ENCODE data around the gene SLC8B1.

SLC8B1 gene

DNA sequence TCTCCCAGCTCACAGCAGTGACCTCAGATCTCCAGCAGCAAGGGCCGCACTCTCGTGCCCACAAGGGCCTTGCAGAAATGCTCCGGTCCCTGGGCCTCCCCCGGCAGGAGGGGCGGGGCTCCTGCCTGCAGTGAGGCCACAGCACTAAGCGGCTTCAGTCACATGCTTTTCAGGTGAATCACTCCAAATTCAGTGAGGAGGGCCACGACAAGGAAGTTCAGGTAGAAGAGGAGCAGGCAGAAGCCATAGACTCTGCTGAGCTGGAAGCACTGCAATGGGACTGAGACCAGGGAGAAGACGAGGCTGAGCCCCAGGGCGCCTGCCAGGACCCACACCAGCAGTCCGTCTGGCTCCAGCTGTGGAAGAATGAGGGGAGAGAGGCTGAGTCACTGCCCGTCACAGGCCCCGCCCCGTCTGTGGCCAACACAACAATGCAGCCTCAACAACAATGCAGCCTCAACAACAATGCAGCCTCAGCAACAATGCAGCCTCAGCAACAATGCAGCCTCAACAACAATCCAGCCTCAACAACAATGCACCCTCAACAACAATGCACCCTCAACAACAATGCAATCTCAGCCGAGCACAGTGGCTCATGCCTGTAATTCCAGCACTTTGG is 35.2 kb downstream of the SLC8B1 start:
- in situ Hi-C loops (cut with MboI; ENCODE audit: low pct_unique_long_range_greater_than_20kb, low sequenced_read_pairs) = no loop called here
- no peak for DNase-seq

DNA sequence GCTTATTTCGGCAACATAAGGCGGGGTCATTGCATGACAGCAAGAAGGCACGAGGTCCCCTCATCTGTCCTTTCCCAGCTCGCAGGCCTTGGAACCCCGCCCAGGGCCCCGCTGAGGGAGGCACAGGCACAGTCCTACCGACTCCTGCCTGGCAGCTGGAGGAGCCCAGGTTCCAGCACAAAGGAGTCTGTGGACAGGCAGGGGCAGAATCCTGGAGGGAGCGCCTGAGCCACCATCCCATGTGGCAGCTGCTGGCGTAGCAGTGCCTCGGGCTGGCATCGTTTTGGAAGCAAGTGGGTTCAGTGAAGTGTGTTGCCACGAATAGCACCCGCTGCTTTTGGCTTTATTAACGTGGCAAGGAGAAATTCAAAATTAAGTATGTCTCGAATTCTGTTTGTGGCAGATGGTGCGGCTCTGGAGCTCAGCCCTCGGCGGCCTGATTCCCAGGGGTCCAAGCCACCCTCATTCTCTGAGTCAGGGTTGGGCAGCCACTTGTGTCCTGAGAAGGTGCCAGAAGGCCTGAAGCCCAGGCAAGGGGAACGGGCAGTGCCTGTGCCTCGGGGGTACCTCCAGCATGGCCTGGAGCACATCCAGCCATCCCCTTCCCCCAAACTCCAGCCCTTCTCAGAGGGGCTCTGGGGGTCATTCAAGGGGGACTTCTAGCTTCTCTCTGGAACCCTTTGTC is 35.9 kb downstream of the SLC8B1 start:
- in situ Hi-C loops (cut with MboI; ENCODE audit: low pct_unique_long_range_greater_than_20kb, low sequenced_read_pairs) = no loop called here
- no peak for DNase-seq

DNA sequence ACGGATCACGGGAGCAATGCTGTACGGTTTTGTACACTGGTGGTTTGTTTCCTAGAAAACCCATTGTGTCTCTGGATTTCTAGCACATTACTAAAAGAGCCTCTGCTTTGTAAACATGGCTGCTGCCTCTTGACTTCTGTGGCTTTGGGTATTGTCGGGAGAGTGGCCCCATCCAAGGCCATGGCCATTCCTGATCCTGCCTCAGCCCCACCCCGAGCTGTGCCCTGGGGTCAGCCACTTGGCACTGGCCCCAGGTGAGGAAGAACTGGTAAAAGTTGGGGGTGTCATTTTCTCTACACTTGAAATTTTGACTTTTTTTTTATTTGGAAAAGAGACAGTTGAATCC is 36.5 kb downstream of the SLC8B1 start:
- no peak for DNase-seq
- in situ Hi-C loops (cut with MboI; ENCODE audit: low pct_unique_long_range_greater_than_20kb, low sequenced_read_pairs) = no loop called here

DNA sequence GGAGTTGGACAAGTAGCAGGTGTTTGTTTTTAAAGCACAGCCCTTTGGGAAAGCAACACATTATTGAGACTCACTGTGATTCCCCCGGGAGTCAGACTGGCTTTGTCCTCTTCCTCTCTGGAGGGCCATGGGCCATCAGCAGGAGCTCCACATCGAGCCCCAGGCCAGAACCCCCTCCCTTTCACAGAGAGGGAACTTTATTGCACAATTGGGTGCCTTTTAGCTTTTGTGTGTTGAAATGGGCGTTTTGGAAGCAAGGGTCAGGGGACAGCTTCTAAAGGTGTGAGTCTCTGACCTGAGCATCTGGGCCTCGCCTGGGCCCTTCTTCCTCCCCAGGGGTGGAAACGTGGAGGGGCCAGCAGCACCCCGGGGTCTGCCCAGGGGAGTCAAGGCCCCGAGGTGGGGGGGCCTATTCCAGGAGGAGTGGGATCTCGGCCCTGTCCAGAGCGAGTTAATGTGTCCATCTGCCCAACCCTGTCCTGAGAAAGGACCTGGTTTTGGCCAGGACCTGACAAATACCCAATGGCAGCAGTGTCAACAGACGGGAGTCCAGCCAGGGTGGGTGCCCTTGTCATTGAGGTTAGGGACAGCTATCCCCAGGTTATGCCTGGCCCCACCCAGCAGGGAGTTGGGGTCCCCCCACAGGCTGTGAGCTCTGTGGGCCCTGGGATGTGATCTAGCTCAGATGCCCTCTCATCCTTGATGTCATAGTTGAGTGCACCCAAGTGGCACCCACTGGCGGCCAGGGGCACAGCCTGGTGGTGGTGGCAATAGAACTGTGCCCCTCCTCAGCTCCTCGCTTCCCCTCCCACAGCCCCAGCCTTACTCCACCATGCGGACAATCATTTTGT is 37.1 kb downstream of the SLC8B1 start:
- in situ Hi-C loops (cut with MboI; ENCODE audit: low pct_unique_long_range_greater_than_20kb, low sequenced_read_pairs) = no loop called here
- no peak for DNase-seq

DNA sequence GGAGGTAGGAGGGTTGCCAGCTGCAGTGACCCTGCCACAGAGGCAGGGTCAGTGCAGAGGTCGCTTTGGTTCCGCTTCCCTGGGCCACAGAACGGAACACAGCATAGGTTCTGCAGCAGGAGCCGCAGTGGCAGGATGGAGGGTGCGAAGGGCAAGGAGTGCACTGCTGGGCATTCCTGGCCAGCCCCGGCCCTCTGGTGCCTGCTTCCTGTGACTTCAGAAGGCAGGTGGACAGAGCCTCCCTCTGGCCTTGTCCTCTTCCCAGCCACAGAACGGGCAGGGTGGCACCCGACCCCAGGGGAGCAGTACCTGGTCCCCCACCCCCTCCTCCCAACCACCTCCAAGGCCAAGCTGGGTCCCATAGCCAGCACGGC is 37.7 kb downstream of the SLC8B1 start:
- in situ Hi-C loops (cut with MboI; ENCODE audit: low pct_unique_long_range_greater_than_20kb, low sequenced_read_pairs) = no loop called here
- no peak for DNase-seq

DNA sequence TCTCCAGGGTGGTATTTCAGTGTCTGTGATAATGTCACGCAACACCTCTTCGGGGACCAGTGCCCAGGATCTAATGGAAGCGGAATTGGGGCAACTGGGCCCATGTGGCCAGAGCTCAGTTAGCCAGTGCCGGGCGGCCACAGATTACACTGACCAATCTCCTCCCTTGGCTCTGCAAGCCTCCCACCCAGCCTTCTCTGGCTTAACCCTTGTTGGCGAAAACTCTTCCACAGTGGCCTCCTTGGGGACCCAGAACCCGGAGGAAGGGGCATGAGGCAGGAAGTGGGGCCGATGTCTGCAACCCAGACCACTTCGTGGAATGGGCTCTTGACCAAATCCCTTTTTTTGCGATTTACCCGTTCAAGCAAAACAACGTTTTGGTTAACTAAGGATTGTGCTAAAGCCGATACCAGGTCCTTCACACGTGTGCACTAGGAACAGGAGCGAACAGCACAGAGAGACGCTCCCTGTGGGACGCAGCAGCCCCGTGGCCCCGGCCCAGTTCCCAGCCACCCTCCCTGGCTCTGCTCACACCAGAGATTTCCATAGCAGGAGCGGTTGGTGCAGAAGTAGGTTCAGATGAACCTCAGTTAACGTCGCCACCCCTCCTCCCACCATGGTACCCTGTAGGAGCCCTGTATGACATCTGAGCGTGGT is 38.2 kb downstream of the SLC8B1 start:
- in situ Hi-C loops (cut with MboI; ENCODE audit: low pct_unique_long_range_greater_than_20kb, low sequenced_read_pairs) = no loop called here

DNA sequence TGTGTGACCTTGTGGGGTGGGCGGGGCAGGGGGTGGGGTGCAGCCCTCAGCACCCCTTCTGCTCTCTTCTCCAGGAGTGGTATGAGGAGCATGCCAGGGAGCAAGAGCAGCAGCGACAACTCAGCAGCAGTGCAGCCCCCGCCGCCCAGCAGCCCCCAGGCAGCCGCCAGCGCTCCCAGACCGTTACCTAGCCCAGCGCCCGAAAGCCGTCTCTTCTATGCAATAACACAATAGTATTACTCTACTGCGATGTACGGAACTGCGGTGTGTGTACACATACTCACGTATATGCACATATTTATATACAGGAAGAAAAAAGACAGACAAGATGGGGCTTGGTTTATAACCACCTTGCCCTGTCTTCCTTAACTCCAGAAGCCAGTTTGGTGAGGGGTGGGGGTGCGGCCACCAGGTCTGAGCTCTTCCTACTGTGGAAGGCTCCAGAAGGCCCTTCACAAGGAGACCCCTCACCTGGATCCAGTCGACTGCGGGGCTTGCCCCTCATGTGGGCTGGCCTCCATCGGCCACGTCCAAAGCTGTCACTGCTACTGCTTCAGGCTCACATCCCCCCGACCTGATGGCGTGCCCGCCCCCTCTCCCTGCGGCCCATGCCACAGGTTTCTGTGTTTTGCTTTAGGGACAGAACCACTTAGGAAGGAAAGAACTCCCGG is 38.9 kb downstream of the SLC8B1 start:
- DNase-seq = no peak
- in situ Hi-C loops (cut with MboI; ENCODE audit: low pct_unique_long_range_greater_than_20kb, low sequenced_read_pairs) = no loop called here

More for the DNA sequence above, 38.2 kb downstream of the SLC8B1 start:
- DNase-seq = no peak

DNA sequence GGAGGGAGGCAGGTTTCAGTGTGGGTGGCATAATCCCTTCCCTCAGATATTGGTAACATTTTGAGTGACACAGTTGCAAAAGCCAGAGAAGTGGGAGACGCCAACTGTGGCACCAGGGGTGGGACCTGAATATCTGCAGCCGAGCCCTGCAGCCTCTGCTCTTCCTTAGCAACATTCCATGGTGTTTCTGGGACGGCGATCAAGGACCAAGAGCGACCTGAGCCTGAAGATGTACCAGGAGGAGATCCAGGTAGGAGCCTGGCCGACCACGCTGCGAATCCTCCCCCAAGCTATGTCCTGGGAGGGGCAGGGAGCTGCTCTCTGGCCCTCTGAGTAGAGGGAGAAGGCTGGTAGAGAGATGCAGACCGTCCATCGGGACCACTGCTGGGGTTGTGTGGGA is 41.8 kb downstream of the SLC8B1 start:
- no peak for DNase-seq
- in situ Hi-C loops (cut with MboI; ENCODE audit: low pct_unique_long_range_greater_than_20kb, low sequenced_read_pairs) = no loop called here

DNA sequence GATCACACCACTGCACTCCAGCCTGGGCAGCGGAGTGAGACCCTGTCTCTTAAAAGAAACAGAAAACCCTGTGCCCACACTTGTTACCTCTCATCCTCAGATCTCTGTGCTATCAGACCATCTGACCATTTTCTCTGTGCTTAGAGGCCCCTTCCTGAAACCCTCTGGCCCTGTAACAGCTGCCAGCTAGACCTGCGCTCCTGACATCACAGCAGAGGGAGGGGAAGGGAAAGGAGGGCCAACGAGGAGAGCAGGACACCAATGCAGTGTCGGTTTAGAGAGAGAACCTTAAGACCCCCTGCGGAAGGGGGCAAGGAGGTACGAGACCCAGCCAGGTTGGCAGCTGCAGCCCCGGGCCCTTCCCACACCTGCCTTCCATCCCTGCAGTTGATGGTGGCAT is 42.4 kb downstream of the SLC8B1 start:
- in situ Hi-C loops (cut with MboI; ENCODE audit: low pct_unique_long_range_greater_than_20kb, low sequenced_read_pairs) = no loop called here
- no peak for DNase-seq

DNA sequence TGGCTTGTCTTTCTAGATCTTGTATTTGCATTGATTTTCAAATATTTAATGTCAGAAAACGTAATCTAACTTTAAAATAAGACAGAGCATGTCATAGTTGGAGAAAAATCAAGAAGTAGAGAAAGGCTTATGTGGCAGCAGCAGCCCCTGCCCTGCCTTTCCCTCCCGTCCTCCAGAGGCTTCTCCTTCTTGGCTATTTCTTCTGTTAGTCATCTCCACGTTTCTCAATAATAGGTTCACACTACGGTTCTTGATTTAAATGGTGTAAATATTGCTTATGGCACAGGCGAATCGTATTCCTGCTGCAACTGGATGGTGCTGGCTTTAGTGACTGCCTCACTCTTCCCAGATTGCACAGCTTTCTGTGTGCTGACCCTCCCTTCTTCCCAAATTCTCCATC is 42.8 kb downstream of the SLC8B1 start:
- DNase-seq = no peak
- in situ Hi-C loops (cut with MboI; ENCODE audit: low pct_unique_long_range_greater_than_20kb, low sequenced_read_pairs) = no loop called here

DNA sequence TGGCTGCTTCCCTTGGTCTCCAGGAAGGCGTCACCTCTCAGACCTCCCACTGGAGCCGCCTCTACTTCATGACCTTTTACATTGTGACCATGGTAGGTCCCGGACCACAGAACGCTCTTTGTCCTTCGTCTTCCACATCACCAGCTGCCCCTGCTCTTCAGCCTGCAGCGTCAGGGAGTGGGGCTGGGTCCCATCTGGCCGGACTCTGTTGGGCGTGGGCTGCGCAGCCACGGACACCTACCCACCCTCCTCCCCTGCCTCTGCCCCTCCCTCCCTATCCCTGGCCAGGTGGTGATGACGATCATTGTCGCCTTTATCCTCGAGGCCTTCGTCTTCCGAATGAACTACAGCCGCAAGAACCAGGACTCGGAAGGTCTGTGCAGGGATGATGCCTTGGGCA is 43.3 kb downstream of the SLC8B1 start:
- in situ Hi-C loops (cut with MboI; ENCODE audit: low pct_unique_long_range_greater_than_20kb, low sequenced_read_pairs) = no loop called here

DNA sequence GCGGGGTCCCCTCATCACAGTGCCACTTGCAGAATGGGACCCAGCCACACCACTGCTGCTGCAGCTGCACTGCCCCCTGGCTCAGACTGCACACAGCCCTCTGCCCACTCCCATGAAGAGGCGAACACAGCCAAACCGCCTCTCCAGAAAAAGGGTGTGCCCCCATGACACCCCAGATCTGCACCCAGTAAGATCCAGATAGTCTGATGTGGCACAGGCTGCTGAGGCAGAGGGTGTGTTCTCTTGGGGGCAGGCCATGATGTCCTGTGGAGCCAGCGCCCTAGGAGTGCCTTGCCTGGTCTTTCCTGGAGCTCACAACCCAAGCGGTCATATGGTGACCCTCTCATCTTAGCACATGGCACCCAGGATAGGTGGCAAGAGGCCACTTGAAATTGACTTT is 44.4 kb downstream of the SLC8B1 start:
- DNase-seq = no peak
- in situ Hi-C loops (cut with MboI; ENCODE audit: low pct_unique_long_range_greater_than_20kb, low sequenced_read_pairs) = no loop called here

More for the DNA sequence above, 43.3 kb downstream of the SLC8B1 start:
- no peak for DNase-seq

DNA sequence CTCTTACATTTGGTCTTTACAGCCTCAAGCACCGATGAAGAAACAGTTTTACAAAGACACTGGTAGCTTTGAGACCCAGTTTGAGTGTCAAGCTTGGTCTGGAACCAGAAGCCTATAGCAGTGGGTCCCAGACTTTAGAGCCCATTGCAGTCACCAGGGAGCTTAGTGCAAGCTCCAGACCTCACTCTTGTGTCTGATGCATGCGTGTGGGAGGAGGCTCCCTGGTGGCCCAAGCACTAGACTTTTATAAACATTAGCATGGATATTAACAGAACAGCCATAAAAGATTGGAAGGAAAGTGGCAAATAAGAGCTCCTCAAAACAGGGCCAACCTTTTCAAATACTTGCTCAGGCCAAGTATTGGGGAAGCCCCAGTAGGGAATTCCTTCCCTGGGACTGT is 45.5 kb downstream of the SLC8B1 start:
- no peak for DNase-seq
- in situ Hi-C loops (cut with MboI; ENCODE audit: low pct_unique_long_range_greater_than_20kb, low sequenced_read_pairs) = no loop called here

DNA sequence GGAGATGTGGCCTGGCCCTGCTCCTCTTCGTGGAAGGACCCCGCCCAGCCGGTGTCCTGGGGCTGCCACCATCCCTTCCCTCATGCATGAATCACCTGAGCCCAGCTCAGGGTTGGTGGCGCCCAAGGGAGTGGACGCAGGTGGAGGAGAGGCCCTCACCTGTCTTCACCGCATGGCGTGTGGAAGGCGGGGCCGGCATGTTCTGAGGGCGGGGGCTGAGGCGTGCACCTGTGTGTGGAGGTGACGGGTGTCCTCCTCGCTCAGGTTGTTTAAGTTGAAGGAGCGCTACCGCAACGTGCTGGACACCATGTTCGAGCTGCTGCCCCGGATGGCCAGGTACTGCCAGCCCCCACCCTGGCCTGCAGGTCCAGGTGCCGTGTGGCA is 47.0 kb downstream of the SLC8B1 start:
- DNase-seq = no peak
- in situ Hi-C loops (cut with MboI; ENCODE audit: low pct_unique_long_range_greater_than_20kb, low sequenced_read_pairs) = no loop called here

DNA sequence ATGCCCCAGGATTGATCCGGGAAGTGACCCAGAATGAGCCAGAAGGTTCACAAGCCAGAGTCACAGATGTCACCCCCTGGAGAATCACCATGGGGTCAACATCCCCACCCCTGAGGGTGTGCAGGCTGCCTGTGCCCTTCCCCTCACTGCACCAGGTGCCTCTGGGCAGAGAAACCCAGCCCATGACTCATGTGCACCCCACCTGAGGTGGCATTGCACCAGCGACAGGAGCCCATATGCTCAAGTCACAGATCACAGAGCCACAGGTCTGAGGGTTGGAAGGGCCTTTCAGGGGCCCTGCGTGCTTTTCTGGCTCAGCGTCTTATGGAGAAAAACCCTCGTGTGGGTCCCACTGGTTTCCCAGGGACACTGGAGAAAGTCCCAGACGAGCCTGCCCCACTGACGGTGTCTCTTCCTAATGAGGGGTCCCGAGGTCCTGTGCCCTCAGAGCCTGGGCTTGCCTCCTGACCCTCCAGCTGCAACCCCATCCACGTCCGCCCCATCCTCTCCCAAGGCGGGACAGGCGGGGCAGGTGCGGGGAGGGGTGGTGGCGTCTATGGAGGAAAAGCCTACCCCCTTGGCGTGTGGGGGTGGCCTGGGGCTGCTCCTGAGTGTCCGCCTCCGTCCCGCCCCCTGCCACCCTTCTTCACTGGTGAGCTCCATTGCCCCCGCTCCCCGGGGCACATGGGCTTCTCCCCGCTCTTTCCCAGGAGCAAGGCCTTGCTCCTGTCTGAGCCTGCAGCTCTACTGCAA is 47.6 kb downstream of the SLC8B1 start:
- no peak for DNase-seq

DNA sequence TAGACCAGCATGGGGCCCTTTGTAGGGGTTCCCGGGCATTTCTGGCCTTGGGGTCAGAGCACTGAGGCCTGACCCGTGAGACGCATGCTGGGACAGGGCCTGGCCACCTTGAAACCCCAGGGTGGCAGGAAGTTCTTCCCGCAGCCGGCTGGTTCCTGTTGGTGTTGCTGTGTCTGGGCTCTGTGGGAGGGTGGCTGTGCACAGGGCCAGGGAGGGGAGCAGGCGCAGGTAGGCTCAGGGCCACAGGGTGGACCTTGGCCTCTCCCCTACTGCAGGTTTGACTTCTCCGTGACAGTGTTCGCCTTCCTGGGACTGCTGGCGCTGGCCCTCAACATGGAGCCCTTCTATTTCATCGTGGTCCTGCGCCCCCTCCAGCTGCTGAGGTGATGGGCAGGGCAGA is 48.2 kb downstream of the SLC8B1 start:
- in situ Hi-C loops (cut with MboI; ENCODE audit: low pct_unique_long_range_greater_than_20kb, low sequenced_read_pairs) = no loop called here
- no peak for DNase-seq

More for the DNA sequence above, 47.6 kb downstream of the SLC8B1 start:
- in situ Hi-C loops (cut with MboI; ENCODE audit: low pct_unique_long_range_greater_than_20kb, low sequenced_read_pairs) = no loop called here

DNA sequence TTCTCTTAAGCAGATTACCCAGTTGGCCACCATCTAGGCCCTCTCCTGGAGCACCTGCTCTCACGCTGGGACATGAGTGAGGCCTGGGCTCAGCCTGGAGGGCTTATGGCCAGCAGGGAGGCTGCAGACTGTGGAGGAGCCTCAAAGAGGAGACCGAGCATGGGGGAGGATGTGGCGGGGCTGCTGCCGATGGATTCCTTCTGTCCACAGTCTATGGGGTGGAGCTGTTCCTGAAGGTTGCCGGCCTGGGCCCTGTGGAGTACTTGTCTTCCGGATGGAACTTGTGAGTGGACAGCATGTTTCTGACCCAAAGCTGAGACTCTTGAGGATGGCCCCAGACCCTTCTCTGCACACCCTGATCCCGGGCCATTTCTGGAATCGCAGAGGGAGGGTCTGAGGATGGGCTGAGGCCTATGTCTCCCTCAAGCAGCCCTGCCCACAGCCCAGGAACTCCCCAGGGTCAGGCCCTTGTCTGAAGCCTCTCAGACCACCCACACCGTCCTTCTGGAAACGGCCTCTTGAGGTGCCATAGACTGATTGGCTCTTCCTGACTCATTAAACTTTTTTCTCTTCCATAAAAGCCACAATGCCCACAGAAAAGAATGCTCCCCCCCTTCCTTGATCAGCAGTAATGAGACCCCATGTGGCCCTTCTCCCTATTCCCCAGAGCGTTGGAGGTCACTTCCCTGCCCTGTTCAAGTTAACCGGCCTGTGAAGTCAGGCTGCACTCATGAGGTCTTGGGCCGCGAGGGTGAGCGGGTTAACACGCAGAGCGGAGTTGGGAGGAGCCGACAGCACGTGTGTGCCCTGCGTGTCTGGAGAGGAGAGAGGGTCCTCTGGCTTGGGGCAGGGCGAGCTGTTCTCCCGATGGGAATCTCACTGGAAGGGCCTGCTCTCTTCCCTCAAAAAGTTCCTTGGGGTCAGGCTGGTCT is 49.0 kb downstream of the SLC8B1 start:
- DNase-seq = no peak
- in situ Hi-C loops (cut with MboI; ENCODE audit: low pct_unique_long_range_greater_than_20kb, low sequenced_read_pairs) = no loop called here

DNA sequence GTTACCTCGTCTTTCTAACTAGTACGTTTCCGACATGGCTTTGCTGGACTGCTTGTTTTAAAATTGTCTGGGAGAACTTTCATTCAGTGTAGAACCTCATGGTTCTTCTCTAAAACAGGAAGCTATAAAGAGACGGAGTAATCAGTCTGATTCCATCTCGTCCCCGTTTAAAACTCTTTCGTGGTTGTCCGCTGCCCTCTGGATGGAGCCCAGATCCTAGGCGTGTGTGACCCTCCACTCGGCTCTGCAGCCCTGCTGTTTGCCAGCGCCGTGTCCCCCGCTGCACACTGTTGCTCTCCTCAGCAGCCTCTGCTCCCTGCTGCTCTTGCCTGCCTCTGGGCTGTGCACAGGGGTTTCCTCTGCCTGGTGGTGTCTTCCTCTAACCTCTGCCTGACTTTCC is 50.2 kb downstream of the SLC8B1 start:
- in situ Hi-C loops (cut with MboI; ENCODE audit: low pct_unique_long_range_greater_than_20kb, low sequenced_read_pairs) = no loop called here
- DNase-seq = peak; percentile 51
